Stimulated activated effector memory CD8-positive, alpha-beta T cell treated with anti-CD3 and anti-CD28 coated beads, Interleukin-12 subunit alpha, Interleukin-12 subunit beta, amount 100 ng/mL, for 72 hours (primary cell): ENCODE measurements around the gene LRRC66.

ENCODE experiments used
- ATAC-seq: fragments of 150-1000 bp; cut with Tn5 transposase; 2 replicates; pipeline ENCODE4 v1.10.0; 2021
- DNase-seq, 2 donors: peaks; one replicate each; pipeline ENCODE4 v3.0.0; 2021 to 2022; ENCODE audit warnings: low spot score in 2 of 2
- H3K27ac Mint-ChIP-seq: one replicate; pipeline ENCODE4 v1.8.0; 2022; ENCODE audit warnings: mild to moderate bottlenecking, mixed read lengths
- H3K36me3 Mint-ChIP-seq: one replicate; pipeline ENCODE4 v1.8.0; 2022; ENCODE audit warnings: mild to moderate bottlenecking, mixed read lengths
- H3K4me1 Mint-ChIP-seq: one replicate; pipeline ENCODE4 v1.8.0; 2022; ENCODE audit warnings: mixed read lengths
- H3K4me3 Mint-ChIP-seq: one replicate; pipeline ENCODE4 v1.8.0; 2022; ENCODE audit warnings: mild to moderate bottlenecking, mixed read lengths
- H3K9me3 Mint-ChIP-seq: one replicate; pipeline ENCODE4 v1.8.0; 2022; ENCODE audit warnings: mixed read lengths

Gene LRRC66

DNA sequence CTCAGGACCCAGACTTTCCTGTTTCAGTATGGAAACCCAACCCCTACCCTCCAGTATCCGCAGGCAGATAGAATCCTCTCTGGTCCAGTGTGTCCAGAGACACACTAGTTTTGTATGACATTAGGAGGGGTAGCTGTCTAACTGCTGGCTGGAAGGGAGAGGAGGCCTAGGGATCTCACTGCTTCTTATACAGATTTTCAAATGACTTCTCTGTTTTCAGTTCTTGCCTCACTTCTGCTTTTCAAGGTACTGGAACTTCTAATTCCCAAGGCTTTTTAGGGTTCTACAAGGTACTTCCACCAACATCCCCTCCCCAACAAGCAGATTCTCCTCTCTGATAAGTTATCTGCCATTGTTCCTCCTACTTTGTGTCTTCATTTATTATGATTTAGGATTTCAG is 11.8 kb upstream of the LRRC66 start:
- no peak for DNase-seq
- no peak for ATAC-seq
- peak overlapping the region; percentile 17 for H3K27ac Mint-ChIP-seq

DNA sequence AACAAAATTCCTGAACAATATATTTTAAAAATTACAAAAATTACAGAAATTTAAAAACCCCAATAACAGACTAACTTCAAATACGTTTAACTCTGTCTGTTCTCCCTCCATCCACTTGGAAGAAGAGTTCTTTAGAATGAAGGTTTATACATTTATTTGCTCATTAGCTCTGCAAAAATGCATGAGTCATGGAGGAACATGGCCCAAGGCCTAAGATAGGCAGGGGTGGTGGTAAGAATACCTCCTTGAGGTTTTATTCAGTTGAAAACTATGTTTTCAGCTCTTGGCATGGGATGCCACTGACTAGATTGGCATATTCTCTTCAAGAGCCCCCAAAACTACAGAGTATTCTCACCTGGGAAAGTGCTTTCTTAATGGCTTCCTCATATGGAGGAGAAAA is 8.8 kb upstream of the LRRC66 start:
- DNase-seq (no peak), ATAC-seq (no peak)
- H3K9me3 Mint-ChIP-seq, result no peaks in the 10 kb centered on the region

More for the DNA sequence above, 11.8 kb upstream of the LRRC66 start:
- Mint-ChIP-seq H3K4me3 (no peak overlapping the region), H3K4me1 (peaks cover 21% of the 10 kb centered on the region), H3K36me3 (peaks cover 40% of the 10 kb centered on the region), H3K9me3 (no peaks in the 10 kb centered on the region)

DNA sequence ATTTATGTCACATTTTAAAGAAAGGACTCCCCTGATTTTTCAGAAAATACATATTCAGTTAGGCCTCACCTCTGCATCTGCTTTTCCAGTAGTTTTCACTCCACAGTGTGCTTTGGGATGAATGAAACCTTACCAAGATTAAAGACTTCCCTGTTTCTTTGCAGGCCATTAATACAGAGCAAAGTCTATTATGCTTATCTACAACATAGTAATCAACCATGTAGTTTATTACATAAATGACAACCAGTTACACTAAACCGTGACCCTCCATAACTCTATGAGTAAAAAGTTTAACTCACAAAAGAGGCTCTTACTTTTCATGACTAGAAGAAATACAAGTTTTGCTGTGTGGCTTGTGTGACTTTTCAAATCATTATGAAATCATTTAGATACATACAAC is 2.3 kb downstream of the LRRC66 start:
- Mint-ChIP-seq H3K4me3 (no peak overlapping the region), H3K27ac (no peak overlapping the region), H3K9me3 (no peaks in the 10 kb centered on the region), H3K4me1 (no peaks in the 10 kb centered on the region), H3K36me3 (no peaks in the 10 kb centered on the region)
- DNase-seq (no peak), ATAC-seq (no peak)

More for the DNA sequence above, 8.8 kb upstream of the LRRC66 start:
- Mint-ChIP-seq H3K4me3 (no peak overlapping the region), H3K27ac (no peak overlapping the region), H3K4me1 (no peaks in the 10 kb centered on the region), H3K36me3 (peaks cover 50% of the 10 kb centered on the region)

DNA sequence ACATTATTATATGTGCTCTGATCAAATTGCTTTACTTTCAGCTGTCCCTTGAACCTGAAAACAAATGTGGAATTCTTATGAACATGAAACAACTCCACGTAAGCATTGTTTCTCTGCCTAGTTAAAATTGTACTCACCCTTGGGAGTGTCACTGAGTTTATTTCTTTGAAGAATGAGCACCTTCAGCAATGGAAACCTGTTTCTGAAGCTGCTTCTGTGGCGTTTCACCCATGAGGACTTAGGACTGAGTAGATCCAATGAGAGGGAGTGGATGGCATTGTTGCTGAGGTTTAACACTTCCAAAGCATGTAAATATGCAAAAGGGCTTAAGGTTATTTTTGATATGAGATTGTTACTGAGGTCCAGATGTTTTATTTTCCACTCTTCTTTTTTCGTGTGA is 3.2 kb downstream of the LRRC66 start:
- H3K27ac Mint-ChIP-seq, result no peak overlapping the region

DNA sequence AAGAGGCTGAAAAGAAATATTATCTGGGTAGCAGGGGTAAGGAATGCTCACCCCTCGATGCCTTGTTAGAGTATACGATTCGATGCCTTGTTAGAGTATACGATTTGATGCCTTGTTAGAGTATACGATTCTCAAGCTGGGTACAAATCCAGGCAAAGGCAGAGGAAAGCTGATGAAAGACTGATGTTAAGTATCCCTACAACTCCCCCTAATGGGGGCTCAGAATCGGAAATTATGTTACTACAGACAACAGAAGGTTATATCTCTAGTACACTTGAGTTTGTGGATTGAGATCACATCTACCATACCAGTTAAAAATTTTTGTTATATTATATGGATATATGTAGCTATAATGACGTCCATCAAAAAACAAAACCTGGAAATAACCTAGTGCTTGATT is 4.8 kb downstream of the LRRC66 start:
- Mint-ChIP-seq H3K9me3 (no peaks in the 10 kb centered on the region), H3K36me3 (no peaks in the 10 kb centered on the region), H3K4me1 (no peaks in the 10 kb centered on the region), H3K27ac (no peak overlapping the region), H3K4me3 (no peak overlapping the region)
- no peak for ATAC-seq
- no peak for DNase-seq

More for the DNA sequence above, 3.2 kb downstream of the LRRC66 start:
- no peak for DNase-seq
- Mint-ChIP-seq H3K4me1 (no peaks in the 10 kb centered on the region), H3K9me3 (no peaks in the 10 kb centered on the region), H3K4me3 (no peak overlapping the region), H3K36me3 (no peaks in the 10 kb centered on the region)
- ATAC-seq, result no peak

DNA sequence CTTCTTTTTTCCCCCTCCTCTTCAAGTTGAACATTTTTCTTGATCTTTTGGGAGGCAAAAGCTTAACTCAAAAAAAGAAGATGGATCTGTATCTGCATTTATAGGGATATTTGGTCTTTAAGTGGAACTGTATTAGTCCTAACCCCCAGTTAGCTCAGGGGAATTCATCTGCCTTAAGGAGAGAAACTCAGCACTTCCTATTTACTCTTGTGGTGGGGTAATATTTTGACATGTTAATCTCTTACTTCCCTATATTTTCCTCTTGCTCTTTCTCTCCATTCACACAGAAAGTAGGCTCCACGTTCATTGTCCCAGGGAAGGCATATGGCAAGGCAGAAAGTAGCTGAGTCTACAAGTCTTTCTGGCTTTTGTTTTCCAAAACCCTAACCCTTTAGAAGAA is 5.3 kb downstream of the LRRC66 start:
- DNase-seq, result no peak
- H3K4me1 Mint-ChIP-seq, result no peaks in the 10 kb centered on the region
- no peaks in the 10 kb centered on the region for H3K9me3 Mint-ChIP-seq
- no peak overlapping the region for H3K4me3 Mint-ChIP-seq
- no peak overlapping the region for H3K27ac Mint-ChIP-seq
- no peak for ATAC-seq
- H3K36me3 Mint-ChIP-seq, result no peaks in the 10 kb centered on the region

DNA sequence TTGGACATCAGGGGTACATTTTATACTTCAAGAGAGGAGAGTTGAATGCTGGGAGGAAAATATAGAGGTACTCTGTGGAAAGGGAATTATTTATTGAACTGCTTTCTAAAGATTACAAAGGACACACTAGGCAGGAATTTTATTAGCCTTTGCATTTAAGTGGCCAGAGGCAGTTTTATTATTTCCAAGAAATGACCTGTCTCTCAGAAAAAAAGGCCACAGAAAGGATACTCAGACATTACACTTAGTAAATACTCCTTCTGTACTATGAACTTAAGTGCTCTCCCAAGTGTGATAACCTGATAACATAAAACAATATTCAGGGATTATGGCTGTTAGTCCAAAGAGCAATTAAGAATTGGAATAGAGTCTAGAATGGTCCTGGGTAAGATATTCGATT is 7.5 kb downstream of the LRRC66 start:
- H3K9me3 Mint-ChIP-seq, result no peaks in the 10 kb centered on the region
- ATAC-seq, result no peak
- H3K36me3 Mint-ChIP-seq, result no peaks in the 10 kb centered on the region
- no peaks in the 10 kb centered on the region for H3K4me1 Mint-ChIP-seq
- H3K4me3 Mint-ChIP-seq, result no peak overlapping the region
- H3K27ac Mint-ChIP-seq, result no peak overlapping the region
- no peak for DNase-seq

DNA sequence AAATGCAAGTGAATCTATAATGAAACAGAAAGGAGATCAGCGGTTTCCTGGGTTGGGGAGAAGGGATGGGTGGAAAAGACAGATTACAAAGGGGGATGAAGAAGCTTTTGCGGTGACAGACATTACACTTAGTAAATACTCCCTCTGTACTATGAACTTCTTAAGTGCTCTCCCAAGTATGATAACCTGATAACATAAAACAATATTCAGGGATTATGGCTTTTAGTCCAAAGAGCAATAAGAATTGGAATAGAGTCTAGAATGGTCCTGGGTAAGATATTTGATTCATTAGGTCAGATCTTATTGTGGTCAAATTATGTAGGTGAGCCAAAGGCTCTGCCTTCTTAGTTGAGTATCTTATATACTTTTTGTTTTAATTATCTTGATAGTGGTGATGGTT is 9.2 kb downstream of the LRRC66 start:
- Mint-ChIP-seq H3K4me1 (no peaks in the 10 kb centered on the region), H3K27ac (no peak overlapping the region)

DNA sequence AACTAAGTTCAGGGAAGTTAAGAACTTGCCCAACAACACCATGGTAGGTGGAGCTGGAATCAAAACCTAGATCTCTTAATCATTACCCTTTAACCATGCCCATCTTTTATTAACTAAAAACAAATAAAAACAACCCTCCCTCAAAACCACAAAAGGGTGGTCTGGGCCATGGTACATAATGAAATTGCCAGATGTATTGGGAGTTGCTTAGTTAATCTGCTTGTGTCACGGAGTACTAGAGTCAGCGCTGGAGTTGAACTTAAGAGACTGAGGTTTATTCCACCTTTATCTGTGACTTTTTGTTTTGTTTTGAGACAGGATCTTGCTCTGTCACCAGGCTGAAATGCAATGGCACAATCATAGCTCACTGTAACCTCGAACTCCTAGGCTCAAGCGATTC is 13.3 kb downstream of the LRRC66 start:
- no peak for DNase-seq
- no peaks in the 10 kb centered on the region for H3K4me1 Mint-ChIP-seq
- ATAC-seq, result no peak
- no peak overlapping the region for H3K4me3 Mint-ChIP-seq
- no peaks in the 10 kb centered on the region for H3K36me3 Mint-ChIP-seq
- no peak overlapping the region for H3K27ac Mint-ChIP-seq
- H3K9me3 Mint-ChIP-seq, result no peaks in the 10 kb centered on the region

More for the DNA sequence above, 9.2 kb downstream of the LRRC66 start:
- ATAC-seq (no peak), DNase-seq (no peak)
- H3K36me3 Mint-ChIP-seq, result no peaks in the 10 kb centered on the region
- no peaks in the 10 kb centered on the region for H3K9me3 Mint-ChIP-seq
- H3K4me3 Mint-ChIP-seq, result no peak overlapping the region

DNA sequence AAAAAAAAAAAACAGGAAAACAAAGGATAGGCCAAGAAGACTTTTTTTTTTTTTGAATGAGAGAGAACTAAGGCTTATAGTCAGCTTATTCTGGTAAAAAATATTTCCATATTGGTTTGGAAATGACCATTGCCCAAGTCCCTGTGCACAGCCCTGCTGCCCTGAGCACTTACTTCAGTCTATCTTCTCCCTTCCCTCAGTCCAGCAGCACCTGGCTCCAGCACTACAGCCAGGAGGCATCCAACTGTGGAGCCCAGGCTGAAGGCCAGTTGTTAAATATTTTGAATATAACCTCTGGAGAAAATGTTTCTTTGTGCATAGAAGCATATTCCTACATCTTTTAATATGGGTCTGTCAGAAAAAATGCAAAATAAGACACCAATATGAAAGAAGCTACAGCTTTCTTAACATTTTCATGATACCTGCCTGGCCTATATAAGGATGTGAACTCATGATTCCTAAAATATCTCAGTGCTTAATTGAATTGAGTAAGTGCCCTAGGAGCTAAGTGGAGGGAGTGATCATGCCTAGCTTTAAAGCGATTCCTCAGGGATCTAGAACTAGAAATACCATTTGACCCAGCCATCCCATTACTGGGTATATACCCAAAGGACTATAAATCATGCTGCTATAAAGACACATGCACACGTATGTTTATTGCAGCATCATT is 14.4 kb downstream of the LRRC66 start:
- H3K4me3 Mint-ChIP-seq, result no peak overlapping the region
- no peaks in the 10 kb centered on the region for H3K36me3 Mint-ChIP-seq
- ATAC-seq (no peak), DNase-seq (no peak)
- H3K4me1 Mint-ChIP-seq, result no peaks in the 10 kb centered on the region
- H3K9me3 Mint-ChIP-seq, result no peaks in the 10 kb centered on the region
- H3K27ac Mint-ChIP-seq, result no peak overlapping the region

DNA sequence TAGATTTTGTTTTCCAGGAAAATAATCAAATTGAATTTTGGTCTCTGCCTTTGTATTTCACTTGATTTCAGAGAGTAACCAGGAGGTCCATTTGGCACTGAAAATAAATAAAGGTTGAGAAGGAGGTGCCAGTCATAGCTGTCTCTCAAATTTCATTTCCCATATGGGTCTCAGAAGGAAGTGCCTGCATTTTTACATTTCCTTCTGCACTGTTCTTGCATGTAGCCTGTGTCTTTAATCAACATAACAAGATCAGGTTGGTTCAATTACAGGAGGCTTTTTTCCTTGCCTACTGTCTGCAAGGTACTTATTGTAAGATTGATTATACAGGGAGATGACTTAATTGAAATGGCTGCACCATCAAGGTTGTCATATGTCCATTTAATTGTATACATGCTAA is 15.7 kb downstream of the LRRC66 start:
- H3K36me3 Mint-ChIP-seq, result no peaks in the 10 kb centered on the region
- H3K9me3 Mint-ChIP-seq, result no peaks in the 10 kb centered on the region
- no peak overlapping the region for H3K4me3 Mint-ChIP-seq
- ATAC-seq, result no peak
- no peak overlapping the region for H3K27ac Mint-ChIP-seq
- H3K4me1 Mint-ChIP-seq, result no peaks in the 10 kb centered on the region
- DNase-seq, result no peak

DNA sequence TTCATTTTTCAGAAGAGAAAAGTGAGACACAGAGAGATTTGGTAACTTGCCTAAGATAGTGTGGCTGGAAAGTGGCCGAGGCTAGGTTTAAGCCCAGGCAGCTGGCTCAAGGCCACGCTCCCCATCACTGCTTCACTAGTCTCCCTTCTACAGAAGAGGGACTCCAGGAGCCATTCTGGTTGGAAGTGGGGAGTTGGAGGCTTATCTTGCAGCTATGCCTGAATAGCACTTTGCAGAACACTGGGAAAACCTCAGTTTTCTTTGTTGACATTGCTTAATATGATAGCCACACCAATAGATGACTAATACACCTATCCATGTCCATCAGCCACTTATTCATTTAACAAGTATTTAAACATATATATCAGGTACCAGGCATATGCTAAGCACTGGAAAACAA is 18.5 kb downstream of the LRRC66 start:
- Mint-ChIP-seq H3K36me3 (no peaks in the 10 kb centered on the region), H3K4me3 (no peak overlapping the region), H3K27ac (no peak overlapping the region), H3K4me1 (no peaks in the 10 kb centered on the region), H3K9me3 (no peaks in the 10 kb centered on the region)
- DNase-seq (no peak), ATAC-seq (no peak)

DNA sequence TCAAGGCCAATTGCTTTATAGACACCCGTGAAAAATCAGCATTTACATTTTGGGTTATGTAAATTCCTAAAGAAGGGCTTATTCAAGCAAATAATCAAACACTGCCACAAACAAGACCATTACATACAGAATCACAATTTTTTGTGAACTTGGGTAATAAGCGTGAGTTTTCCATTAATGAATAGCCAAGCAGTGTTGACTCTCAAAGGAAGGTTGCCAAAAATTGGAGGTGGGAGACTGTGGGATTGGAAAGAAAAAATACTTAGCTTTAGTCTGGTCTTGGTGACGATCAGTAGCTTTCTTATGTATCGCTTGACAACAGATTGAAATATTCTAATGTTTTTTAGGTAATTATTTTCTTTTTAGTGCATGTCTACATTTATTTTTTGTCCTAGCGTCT is 20.9 kb downstream of the LRRC66 start:
- ATAC-seq, result no peak

DNA sequence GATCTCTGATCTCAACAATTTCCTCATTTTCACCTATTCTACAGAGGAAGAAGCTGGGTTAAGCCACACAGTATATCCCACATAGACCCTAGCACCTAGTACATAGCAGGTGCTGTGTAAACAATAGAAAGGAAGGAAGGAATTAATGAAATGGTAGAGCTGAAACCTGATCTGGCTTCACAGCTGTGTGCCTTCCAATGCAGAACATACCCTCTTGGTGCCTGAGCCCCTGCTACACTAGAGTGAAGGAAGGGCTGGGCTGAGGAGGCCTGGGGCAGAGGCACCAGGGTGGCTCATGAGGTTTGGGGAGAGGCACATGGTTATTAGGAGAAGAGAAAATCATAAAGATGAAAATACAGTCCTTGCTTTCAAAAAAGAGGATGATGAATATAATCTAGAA is 21.3 kb downstream of the LRRC66 start:
- H3K4me1 Mint-ChIP-seq, result no peaks in the 10 kb centered on the region
- no peaks in the 10 kb centered on the region for H3K9me3 Mint-ChIP-seq
- DNase-seq (no peak), ATAC-seq (no peak)
- no peaks in the 10 kb centered on the region for H3K36me3 Mint-ChIP-seq
- H3K27ac Mint-ChIP-seq, result no peak overlapping the region
- H3K4me3 Mint-ChIP-seq, result no peak overlapping the region

More for the DNA sequence above, 20.9 kb downstream of the LRRC66 start:
- H3K27ac Mint-ChIP-seq, result no peak overlapping the region
- no peaks in the 10 kb centered on the region for H3K9me3 Mint-ChIP-seq
- no peak overlapping the region for H3K4me3 Mint-ChIP-seq
- no peaks in the 10 kb centered on the region for H3K36me3 Mint-ChIP-seq
- no peaks in the 10 kb centered on the region for H3K4me1 Mint-ChIP-seq
- DNase-seq, result no peak

DNA sequence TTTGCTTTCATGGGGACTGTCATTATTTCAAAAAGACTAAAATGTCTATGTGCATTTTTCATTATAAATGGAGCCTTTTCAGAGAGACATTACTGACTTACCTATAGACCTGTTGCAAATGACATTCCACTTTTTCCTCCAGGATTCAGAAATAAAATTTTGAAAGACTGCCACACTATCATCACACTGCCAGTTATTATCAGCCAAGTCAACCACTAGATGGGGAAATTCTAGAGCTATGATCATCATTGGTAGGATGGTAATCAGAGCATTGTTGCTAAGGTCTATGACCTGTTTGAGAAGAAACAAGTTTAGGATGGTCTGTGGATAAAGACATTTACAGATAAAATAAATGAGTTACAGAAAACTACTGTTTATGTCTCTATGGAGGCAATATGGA is 22.5 kb downstream of the LRRC66 start:
- H3K4me1 Mint-ChIP-seq, result no peaks in the 10 kb centered on the region
- ATAC-seq (no peak), DNase-seq (no peak)
- no peaks in the 10 kb centered on the region for H3K9me3 Mint-ChIP-seq
- H3K27ac Mint-ChIP-seq, result no peak overlapping the region
- no peaks in the 10 kb centered on the region for H3K36me3 Mint-ChIP-seq
- H3K4me3 Mint-ChIP-seq, result no peak overlapping the region

DNA sequence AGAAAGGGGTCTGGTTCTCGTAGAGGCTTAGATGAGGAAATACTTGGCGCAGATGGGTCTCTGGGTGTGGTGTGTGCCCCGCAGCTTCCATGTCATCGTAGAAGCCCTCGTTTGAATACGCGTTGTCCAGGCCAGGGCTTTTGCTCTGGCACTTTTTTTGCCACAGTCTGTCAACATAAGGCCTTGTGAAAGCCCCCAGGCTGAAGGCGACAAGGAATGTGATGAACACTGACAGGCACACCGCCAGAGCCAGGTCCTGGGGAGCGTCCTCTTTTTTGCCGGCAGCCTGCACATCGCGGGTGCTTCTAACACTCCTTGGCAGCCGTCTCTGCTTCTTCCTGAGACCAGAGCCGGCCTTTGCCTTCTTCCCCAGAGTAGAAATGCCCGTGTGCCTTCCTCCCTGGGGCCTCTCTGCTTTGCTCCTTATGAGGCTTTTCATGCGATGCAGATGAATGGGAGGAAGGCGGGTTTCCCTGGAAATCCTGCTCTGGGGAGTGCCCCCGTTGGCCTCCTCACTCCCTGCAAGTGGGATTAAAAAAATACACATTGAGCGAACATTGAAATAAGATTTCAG is 24.4 kb downstream of the LRRC66 start:
- Mint-ChIP-seq H3K4me1 (no peaks in the 10 kb centered on the region), H3K27ac (no peak overlapping the region), H3K36me3 (no peaks in the 10 kb centered on the region), H3K9me3 (peaks cover 1% of the 10 kb centered on the region), H3K4me3 (no peak overlapping the region)
- DNase-seq (no peak), ATAC-seq (no peak)
